T-helper 2 cell treated with Interferon-gamma antibody and Interleukin-4, amounts not matched to agents 5 μg/mL and 100 μg/mL, for 36 hours (primary cell): ENCODE measurements around the gene MYLK4.

ENCODE experiments used
- DNase-seq: peaks from one replicate; pipeline ENCODE4 v3.0.0; 2021; ENCODE audit warnings: low spot score
- H3K27ac Mint-ChIP-seq: one replicate; pipeline ENCODE4 v1.8.0; 2021; ENCODE audit warnings: mild to moderate bottlenecking, mixed read lengths
- H3K27me3 Mint-ChIP-seq: one replicate; pipeline ENCODE4 v1.8.0; 2021; ENCODE audit warnings: low read depth, mixed read lengths
- H3K36me3 Mint-ChIP-seq: one replicate; pipeline ENCODE4 v1.8.0; 2021; ENCODE audit warnings: low read depth, mixed read lengths
- H3K4me1 Mint-ChIP-seq: one replicate; pipeline ENCODE4 v1.8.0; 2021; ENCODE audit warnings: low read depth, mixed read lengths
- H3K4me3 Mint-ChIP-seq: one replicate; pipeline ENCODE4 v1.8.0; 2022; ENCODE audit warnings: mild to moderate bottlenecking, moderate library complexity, mixed read lengths
- H3K9me3 Mint-ChIP-seq: one replicate; pipeline ENCODE4 v1.8.0; 2021; ENCODE audit warnings: mixed read lengths

The MYLK4 gene

DNA sequence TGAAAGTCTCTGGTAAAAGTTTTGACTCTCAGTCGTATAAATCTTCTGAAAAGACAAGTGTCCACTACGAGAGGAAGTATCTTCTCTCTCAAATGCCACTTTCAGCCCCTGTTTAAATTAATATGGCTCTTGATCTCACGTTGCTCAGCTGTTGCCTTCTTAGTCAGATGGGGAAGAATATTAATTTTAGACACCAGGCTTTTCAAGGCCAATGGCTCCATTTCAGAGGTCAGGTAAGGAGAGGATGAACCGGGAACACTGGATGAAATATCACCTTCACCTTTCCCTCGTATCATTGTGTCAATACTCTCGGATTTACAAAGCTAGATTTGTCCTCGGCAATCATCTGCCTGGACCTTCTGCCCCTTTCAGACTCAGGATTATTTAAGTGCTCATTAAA lies at the start of gene MYLK4:
Gene MYLK4 (minus strand): TSS at position 91 of the 400 bp plus-strand sequence. CDS start 1,628 bp downstream, outside the sequence.
- Mint-ChIP-seq H3K27ac (no peak within 1 kb of the TSS), H3K9me3 (no peaks in the 10 kb centered on the region), H3K36me3 (no peaks in the 10 kb centered on the region), H3K4me1 (peaks cover 8% of the 10 kb centered on the region), H3K27me3 (peaks cover 65% of the 10 kb centered on the region), H3K4me3 (no peak within 1 kb of the TSS)
- no peak for DNase-seq

DNA sequence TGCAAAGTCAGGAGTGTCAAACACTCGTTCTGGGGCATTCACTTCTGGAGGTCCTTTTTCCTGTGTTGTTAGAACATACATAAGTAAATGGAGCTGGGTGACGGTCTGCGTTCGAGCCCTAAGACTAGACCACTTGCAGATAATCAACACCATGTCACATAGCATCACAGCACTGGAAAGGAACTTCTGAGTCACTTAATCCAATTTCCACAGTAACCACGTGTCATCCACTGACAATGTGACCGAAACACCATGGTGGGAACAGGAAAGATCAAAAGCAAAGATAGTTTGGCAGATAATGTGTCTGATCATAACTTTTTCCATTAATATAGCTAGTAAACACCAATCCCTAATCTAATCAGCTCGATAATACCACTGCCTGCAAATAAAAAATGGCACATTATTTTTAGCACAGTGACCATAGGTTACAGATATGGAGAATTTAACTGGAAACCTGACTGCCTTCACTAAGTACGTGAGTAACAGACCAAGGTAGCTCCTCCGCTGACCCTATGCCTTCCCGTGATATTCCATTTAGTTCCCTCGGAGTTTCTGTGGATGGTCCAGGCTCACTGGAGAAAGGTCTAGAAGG lies 49.3 kb upstream of the MYLK4 start:
- H3K4me1 Mint-ChIP-seq: peaks cover 35% of the 10 kb centered on the region
- H3K27me3 Mint-ChIP-seq: no peaks in the 10 kb centered on the region
- H3K36me3 Mint-ChIP-seq: peaks cover 5% of the 10 kb centered on the region
- peak; percentile 49 for DNase-seq
- no peaks in the 10 kb centered on the region for H3K9me3 Mint-ChIP-seq
- H3K27ac Mint-ChIP-seq: peak overlapping the region; percentile 41
- no peak overlapping the region for H3K4me3 Mint-ChIP-seq

DNA sequence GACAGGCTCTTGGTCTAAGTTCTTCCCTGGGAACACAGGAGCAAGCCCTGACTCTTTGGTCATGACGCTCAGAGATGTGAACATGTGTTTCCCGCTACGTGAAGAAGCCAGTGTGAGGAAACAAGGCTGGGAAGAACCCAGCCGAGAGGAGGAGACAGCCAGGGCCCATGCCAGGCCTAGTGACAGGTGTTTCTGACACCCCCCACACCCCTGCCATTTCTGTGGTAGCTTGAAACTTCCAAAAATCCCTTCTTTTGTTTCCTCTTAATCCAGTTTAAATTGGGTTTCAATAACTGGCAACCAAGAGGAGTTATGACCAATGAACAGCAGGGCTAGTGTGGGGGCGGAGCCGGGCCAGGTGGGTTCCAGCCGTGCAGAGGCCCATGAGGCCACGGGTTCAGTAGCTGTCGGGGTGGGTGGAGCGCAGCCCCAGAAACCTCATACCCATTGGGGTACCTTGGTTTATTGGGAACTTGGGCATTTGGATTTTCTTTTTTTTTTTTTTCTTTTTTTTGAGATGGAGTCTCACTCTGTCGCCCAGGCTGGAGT lies 47.9 kb upstream of the MYLK4 start:
- Mint-ChIP-seq H3K27ac (no peak overlapping the region), H3K4me1 (peaks cover 43% of the 10 kb centered on the region), H3K36me3 (peaks cover 5% of the 10 kb centered on the region), H3K27me3 (no peaks in the 10 kb centered on the region), H3K4me3 (no peak overlapping the region), H3K9me3 (no peaks in the 10 kb centered on the region)
- no peak for DNase-seq

DNA sequence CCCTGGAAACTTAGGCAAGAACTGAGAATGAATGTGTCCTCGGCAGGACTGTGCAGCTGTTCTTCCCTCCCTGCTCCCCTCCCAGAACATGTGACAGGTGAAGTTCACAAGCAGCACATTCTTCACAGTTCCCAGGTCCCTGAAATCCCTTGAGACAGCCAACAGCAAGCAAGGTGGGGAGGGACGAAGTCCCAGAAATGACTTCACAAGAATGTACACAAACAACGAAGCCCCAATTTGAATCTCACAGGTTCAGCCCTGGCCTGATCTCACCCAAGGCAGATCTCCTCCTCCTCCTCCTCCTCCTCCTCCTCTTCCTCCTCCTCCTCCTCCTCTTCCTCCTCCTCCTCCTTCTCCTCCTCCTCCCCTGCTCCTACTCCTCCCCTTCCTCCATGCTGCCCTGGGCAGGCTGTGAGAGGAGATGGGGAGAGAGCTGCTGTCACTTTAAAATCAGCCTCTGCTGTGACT lies 46.9 kb upstream of the MYLK4 start:
- no peak for DNase-seq
- H3K4me1 Mint-ChIP-seq: peaks cover 54% of the 10 kb centered on the region
- peaks cover 8% of the 10 kb centered on the region for H3K36me3 Mint-ChIP-seq
- no peaks in the 10 kb centered on the region for H3K9me3 Mint-ChIP-seq
- H3K4me3 Mint-ChIP-seq: no peak overlapping the region
- no peaks in the 10 kb centered on the region for H3K27me3 Mint-ChIP-seq
- H3K27ac Mint-ChIP-seq: peak overlapping the region; percentile 77

DNA sequence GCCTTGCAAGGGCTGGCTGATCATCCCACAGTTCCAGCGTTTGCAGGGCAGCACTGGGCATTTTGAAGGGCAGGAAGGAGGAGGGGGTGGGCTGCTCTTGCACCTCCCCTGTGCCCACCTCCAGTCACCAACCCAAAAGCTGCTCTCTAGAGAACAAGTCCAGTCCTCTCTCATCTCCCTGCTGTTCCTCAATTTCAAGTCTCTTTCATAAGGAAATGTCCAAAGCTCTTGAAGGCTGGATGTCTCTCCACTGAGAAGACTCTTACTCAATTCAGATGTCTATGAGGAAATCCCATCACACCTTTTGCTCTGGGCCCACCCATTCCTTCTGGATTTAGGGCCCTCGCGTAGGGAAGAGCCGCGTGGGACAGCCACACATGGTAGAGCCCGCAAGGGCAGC lies 46.1 kb upstream of the MYLK4 start:
- peaks cover 58% of the 10 kb centered on the region for H3K4me1 Mint-ChIP-seq

DNA sequence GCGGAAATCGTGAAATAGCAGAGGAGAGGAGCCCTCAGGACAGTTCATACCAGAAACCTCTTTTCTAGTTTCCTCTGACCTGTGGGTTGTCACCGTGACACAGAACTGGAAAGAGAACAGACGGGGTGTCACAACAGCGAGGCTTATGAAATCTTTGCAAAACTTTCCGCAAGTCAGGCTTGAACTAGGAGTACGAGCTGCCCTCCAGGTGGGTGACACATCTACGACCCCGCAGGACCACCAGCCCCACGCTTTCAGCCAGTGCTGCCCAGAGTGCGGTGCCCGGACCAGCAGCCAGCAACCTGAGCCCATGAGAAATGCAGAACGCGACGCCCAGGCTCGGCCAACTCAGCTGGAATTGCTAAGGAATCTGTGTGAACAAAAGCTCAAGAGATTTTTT lies 45.2 kb upstream of the MYLK4 start:
- peaks cover 62% of the 10 kb centered on the region for H3K4me1 Mint-ChIP-seq
- DNase-seq: no peak
- no peaks in the 10 kb centered on the region for H3K27me3 Mint-ChIP-seq
- H3K4me3 Mint-ChIP-seq: no peak overlapping the region
- no peak overlapping the region for H3K27ac Mint-ChIP-seq
- H3K36me3 Mint-ChIP-seq: peaks cover 11% of the 10 kb centered on the region
- H3K9me3 Mint-ChIP-seq: no peaks in the 10 kb centered on the region

More for the DNA sequence above, 46.1 kb upstream of the MYLK4 start:
- no peak overlapping the region for H3K27ac Mint-ChIP-seq
- H3K4me3 Mint-ChIP-seq: no peak overlapping the region
- no peak for DNase-seq
- no peaks in the 10 kb centered on the region for H3K27me3 Mint-ChIP-seq
- peaks cover 8% of the 10 kb centered on the region for H3K36me3 Mint-ChIP-seq
- H3K9me3 Mint-ChIP-seq: no peaks in the 10 kb centered on the region

DNA sequence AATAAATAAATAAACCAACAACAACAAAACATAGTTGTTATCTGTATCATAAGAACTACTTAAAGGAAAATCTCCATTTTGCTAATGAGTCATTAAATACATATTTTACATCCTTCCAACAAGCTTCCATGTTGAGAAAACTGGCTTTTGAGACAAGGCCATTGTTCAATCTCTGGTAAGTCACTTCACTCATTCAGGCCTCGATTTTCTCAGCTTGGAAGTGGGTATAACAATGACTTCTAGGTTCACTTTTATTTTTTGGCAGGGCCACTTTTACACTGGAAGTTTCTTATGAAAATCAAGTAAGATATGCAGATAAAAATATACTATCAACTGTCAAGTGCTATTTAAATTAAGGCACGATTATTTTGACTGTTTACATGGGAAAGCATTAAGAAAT lies 44.4 kb upstream of the MYLK4 start:
- Mint-ChIP-seq H3K36me3 (peaks cover 11% of the 10 kb centered on the region), H3K27me3 (no peaks in the 10 kb centered on the region), H3K4me1 (peaks cover 60% of the 10 kb centered on the region), H3K27ac (no peak overlapping the region), H3K4me3 (no peak overlapping the region), H3K9me3 (no peaks in the 10 kb centered on the region)
- no peak for DNase-seq

DNA sequence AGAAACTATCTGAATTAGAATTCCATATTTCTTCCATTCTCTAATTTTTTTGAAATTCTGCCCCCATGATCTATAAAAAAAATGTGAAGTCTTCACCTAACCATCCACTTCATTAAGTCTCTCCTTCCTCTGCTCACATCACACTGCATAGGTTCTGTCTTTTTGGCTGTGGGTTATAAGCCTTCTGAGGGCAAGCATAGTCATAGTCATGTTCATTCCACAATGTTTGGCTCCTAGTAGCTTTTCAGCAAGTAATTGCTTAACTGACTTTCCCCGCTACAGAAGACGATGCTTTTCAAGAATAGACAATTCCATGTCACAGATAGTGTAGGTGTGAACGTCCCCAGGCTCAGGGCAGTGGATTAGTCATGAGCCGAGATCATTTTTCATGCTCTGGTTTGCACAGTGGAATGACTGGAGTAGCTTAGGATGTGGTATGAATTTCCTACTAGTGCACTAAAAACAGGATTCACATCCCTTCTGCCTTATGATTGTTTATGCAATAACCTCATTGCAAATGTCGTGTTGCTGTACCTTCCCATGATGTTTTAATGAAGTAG lies 43.5 kb upstream of the MYLK4 start:
- Mint-ChIP-seq H3K9me3 (no peaks in the 10 kb centered on the region), H3K4me1 (peaks cover 51% of the 10 kb centered on the region), H3K36me3 (peaks cover 11% of the 10 kb centered on the region), H3K4me3 (peak overlapping the region; percentile 73), H3K27me3 (no peaks in the 10 kb centered on the region), H3K27ac (peak overlapping the region; percentile 92)
- DNase-seq: no peak

DNA sequence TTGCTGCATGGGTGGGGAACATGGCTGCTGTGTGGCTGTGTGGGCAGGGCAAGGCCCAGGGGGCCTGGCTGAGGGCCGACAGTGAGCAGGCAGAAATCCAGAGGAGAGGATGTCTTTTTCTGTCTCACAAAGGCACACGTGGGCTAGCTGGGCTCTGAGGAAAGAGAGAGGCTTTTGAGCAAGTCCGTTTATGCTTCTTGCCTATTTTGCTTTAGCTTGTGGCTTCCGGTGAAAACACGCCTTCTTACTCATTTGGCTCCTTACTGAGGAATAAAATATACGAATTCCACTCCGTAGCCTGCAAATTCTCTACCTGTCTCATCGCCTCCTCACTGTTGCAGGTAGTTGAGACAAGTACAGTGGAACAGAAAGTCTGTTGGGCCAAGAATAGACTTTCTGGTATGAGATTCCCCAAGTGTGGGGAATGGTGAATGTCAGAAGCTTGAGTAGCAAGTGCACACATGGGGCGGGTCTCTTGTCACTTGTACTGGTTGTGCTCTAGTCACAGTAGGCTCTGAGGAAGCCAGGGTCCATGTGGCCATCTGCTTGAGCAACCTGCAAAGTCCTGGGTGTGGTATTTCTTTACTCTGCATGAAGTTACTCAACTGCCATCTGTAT lies 42.9 kb upstream of the MYLK4 start:
- H3K27me3 Mint-ChIP-seq: no peaks in the 10 kb centered on the region
- peak; percentile 56 for DNase-seq
- no peaks in the 10 kb centered on the region for H3K9me3 Mint-ChIP-seq
- peaks cover 51% of the 10 kb centered on the region for H3K4me1 Mint-ChIP-seq
- H3K36me3 Mint-ChIP-seq: peaks cover 11% of the 10 kb centered on the region
- peak overlapping the region; percentile 92 for H3K27ac Mint-ChIP-seq
- peak overlapping the region; percentile 73 for H3K4me3 Mint-ChIP-seq

DNA sequence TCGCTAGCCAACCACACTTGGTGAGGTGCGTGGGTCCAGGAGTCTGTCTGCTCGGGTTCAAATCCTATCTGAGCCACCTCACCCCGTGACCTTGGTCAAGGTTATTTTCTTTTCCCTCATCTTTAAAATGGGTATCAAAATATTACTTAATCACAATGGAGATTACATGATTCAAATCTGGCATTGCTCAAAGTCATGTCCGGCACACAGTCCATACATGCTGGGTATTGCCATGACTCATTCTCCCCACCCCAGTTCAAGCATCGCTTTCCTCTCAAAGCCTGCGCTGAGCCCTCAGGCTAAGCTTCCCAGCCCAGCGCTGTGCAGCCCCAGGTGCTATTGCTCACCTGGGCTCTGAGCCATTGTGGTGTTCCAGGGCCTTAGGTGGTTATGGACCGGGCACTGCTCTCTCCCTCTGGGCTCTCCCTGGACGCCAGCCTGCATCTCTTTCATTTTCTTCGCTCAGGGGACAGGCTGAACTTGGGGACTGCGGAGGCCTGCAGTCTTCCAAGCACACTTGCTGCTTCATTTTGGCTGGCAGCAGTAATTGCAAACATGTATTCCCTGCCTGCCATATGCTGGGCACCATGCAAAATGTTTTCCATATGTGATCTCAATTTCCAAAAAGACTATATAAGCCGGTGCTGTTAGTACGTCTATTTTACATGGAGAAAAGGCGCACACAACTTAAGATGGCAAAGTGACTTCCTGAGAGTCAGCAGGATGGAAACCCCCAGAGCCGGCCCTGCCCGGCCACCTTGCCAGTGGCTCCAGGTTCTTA lies 41.8 kb upstream of the MYLK4 start:
- Mint-ChIP-seq H3K4me1 (peaks cover 43% of the 10 kb centered on the region), H3K36me3 (peaks cover 14% of the 10 kb centered on the region), H3K4me3 (peak overlapping the region; percentile 73), H3K27me3 (no peaks in the 10 kb centered on the region), H3K9me3 (no peaks in the 10 kb centered on the region), H3K27ac (peak overlapping the region; percentile 92)
- DNase-seq: no peak

DNA sequence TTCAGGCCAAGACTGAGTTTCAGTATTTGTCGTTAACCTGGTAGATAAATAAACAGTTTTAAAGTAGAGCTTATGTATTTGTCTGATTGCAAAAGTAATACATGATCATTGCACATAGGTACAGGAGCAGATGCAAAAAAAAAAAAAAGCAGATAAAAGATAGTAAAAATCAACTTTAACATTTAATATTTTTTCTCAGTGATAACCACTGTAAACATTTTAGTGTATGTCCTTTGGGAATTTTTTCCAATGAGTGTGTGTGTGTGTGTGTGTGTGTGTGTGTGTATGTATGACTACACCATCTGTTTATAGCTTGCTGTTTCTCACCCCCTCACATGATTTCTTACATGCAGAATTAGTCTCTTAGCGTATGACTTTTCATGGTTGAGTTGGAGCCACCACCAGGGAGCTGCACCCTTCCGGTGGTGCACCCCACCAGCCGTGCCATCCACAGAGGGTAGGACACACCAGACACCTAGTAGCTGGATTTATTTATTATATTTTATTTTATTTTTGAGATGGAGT lies 40.8 kb upstream of the MYLK4 start:
- H3K4me3 Mint-ChIP-seq: peak overlapping the region; percentile 70

DNA sequence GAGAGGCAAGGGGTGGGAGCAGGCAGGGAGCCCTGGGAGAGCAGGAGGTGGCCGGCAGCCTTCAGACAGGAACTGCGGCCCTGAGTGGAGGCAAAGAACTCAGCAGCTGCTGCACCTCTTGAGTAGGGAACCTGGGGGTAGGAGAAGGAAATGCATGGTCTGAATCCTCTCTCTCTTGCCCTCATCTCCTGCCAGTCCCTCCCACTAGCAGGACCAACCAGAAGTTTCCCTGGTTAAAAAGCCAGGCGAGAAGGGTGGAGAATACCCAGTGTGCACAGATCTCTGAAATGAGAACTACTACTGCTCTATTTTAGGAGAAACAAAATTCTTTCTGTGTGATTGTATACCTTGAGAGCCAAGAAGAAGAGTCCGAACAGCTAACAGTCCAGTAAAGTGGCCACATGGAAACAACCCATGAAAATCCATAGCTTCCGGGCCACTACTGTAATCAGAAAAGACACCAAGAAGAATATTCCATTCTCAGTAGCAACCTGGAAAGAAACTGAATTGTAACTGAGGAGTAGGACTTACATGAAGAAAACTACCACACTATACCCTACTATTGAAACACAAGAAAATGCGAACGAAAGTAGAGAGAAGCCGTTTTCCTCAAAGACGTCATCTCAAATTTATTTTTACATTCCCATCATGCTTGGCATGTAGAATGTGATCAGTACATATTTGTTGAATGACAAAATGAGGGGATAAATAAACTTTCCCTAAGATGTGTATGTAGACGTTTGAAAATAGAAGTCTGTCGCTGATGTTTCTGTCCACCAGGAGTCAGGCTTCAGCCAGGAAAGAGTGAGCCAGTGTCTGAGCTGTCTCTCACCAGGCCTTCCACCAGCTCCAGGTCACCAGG lies 40.1 kb upstream of the MYLK4 start:
- Mint-ChIP-seq H3K9me3 (no peaks in the 10 kb centered on the region), H3K4me1 (peaks cover 33% of the 10 kb centered on the region)

More for the DNA sequence above, 40.8 kb upstream of the MYLK4 start:
- H3K36me3 Mint-ChIP-seq: peaks cover 18% of the 10 kb centered on the region
- no peaks in the 10 kb centered on the region for H3K9me3 Mint-ChIP-seq
- no peak for DNase-seq
- H3K27me3 Mint-ChIP-seq: no peaks in the 10 kb centered on the region
- peaks cover 34% of the 10 kb centered on the region for H3K4me1 Mint-ChIP-seq
- H3K27ac Mint-ChIP-seq: peak overlapping the region; percentile 82

DNA sequence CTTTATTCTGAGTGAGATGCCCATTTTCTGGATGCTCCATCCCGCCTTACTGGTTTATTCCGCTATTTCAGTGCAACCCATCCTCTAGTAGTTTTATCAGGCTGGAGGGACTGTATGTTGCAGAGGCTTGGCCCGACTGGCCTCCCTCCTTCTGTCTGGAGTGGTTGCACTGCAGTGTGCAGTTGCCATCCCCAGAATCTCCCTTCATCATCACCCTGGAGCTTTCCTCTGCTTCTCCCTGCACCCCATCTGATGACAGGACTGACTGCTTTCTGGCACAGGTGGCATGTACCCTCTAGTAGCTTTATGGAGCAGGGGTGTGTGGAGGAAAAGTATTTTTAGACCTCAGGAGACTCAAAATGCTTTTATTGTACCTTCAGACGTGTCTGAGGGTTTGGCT lies 35.5 kb upstream of the MYLK4 start:
- DNase-seq: no peak
- no peak overlapping the region for H3K4me3 Mint-ChIP-seq
- H3K27ac Mint-ChIP-seq: no peak overlapping the region
- H3K36me3 Mint-ChIP-seq: peaks cover 36% of the 10 kb centered on the region
- H3K27me3 Mint-ChIP-seq: no peaks in the 10 kb centered on the region
- H3K4me1 Mint-ChIP-seq: peaks cover 4% of the 10 kb centered on the region
- no peaks in the 10 kb centered on the region for H3K9me3 Mint-ChIP-seq

More for the DNA sequence above, 40.1 kb upstream of the MYLK4 start:
- Mint-ChIP-seq H3K27me3 (no peaks in the 10 kb centered on the region), H3K27ac (peak overlapping the region; percentile 82), H3K36me3 (peaks cover 21% of the 10 kb centered on the region), H3K4me3 (peak overlapping the region; percentile 70)
- peak; percentile 59 for DNase-seq
